Measurements from ENCODE around the gene ATAD2B. TPM values are rescaled to one million over a fixed set of nuclear protein-coding genes. Genes with fewer than 3 reads are reported as not detected.

ATAD2B gene
- total RNA-seq, 1 donor: 17.4 TPM

DNA sequence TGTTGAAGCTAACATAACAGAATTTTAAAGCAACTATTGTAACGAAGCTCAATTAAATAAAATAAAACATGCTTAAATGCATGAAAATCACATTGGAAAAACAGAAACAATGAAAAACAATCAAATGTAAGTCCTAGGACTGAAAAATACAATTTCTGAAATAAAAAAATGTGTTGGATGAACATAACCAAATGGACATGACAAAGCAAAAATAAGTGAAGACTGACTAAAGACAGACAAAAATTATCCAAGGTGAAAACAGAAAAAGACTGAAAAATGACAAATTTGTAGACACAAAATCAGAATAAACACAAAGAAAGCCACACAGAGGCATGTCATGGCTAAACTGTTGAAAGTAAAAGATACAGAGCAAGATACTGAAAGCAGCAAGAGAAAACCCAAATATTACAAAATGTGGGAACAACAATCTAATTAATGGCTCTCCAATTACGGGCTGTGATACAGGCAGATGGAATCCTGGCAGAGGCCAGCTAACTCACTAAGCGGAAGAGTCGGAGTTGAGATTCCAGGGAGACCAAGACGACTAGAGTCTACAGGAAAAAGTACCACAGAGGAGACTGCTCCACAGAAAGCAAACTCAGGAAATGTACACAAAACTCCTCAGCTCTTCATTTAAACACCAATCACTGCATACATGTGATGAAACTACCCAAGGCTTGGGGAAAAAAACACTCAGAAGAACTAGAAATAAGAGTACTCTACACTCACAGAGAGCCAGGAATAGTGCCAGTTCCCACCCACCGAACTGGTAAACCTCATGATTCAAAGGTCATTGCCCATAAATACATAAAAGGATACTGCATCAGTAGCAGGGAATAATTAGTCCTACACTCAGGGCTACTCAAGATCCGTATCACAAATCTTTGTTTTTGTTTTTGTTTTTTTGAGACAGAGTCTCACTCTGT lies 83.6 kb downstream of the ATAD2B start:
- Histone ChIP-seq H3K4me1 (ENCODE audit: insufficient read depth, low read length) (peaks cover 16% of the 10 kb centered on the region), H3K36me3 (ENCODE audit: insufficient read depth, low read length) (no peaks in the 10 kb centered on the region), H3K4me3 (ENCODE audit: insufficient read depth, low read length) (peak overlapping the region; percentile 55), H3K27me3 (ENCODE audit: insufficient read depth, low read length) (no peaks in the 10 kb centered on the region), H3K79me2 (ENCODE audit: insufficient read depth, low read length) (peaks cover 11% of the 10 kb centered on the region), H3K27ac (ENCODE audit: low read depth, low read length) (peak overlapping the region; percentile 76), H2AFZ (ENCODE audit: low read length) (peak overlapping the region; percentile 63), H3K9me3 (ENCODE audit: low read depth, low read length) (no peaks in the 10 kb centered on the region), H3K4me2 (ENCODE audit: insufficient read depth, low read length) (peak overlapping the region; percentile 83), H4K20me1 (ENCODE audit: insufficient read depth, low read length) (no peaks in the 10 kb centered on the region)
- DNase-seq (ENCODE audit: insufficient read length, low spot score, missing footprints): no peak
- no peak for TF ChIP-seq CTCF (IDR thresholded peaks at IDR 0.05; ENCODE audit: extremely low read depth, low read depth, low read length)

- H2AFZ ChIP-seq (ENCODE audit: low read length): no peak overlapping the region
- H3K9me3 ChIP-seq (ENCODE audit: low read depth, low read length): no peaks in the 10 kb centered on the region
- no peak overlapping the region for H3K4me3 ChIP-seq (ENCODE audit: insufficient read depth, low read length)
- H3K27ac ChIP-seq (ENCODE audit: low read depth, low read length): no peak overlapping the region
- no peaks in the 10 kb centered on the region for H3K27me3 ChIP-seq (ENCODE audit: insufficient read depth, low read length)
- no peak overlapping the region for H3K4me2 ChIP-seq (ENCODE audit: insufficient read depth, low read length)
- no peaks in the 10 kb centered on the region for H4K20me1 ChIP-seq (ENCODE audit: insufficient read depth, low read length)
- H3K79me2 ChIP-seq (ENCODE audit: insufficient read depth, low read length): peaks cover 9% of the 10 kb centered on the region
- H3K4me1 ChIP-seq (ENCODE audit: insufficient read depth, low read length): peaks cover 16% of the 10 kb centered on the region
- no peak for DNase-seq (ENCODE audit: insufficient read length, low spot score, missing footprints)
- no peak for TF ChIP-seq CTCF (IDR thresholded peaks at IDR 0.05; ENCODE audit: extremely low read depth, low read depth, low read length)
- H3K36me3 ChIP-seq (ENCODE audit: insufficient read depth, low read length): no peaks in the 10 kb centered on the region
These were observed 86.9 kb downstream of the ATAD2B start for GRCh38 chr2:23839919-23840578.

DNA sequence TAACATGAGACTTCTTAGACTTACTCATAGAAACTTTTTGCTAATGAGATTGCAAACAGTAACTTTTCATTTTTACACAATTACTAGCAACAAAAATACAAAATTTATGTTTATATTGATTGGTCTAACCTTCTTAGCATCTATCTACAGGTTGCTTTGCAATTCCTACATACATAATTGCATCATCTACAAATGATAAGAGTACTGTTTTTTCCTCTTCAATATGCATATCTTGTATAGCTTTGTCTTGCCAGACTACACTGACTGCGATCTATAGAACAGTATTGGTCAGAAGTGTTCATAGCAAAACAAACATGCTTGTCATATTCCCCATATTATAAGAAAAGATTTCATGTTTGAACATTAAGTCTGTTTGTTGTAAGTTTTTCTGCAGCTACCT lies 87.9 kb downstream of the ATAD2B start:
- Histone ChIP-seq H3K79me2 (ENCODE audit: insufficient read depth, low read length) (peaks cover 8% of the 10 kb centered on the region), H3K27me3 (ENCODE audit: insufficient read depth, low read length) (no peaks in the 10 kb centered on the region), H3K4me3 (ENCODE audit: insufficient read depth, low read length) (no peak overlapping the region)

More for the DNA sequence above, 87.9 kb downstream of the ATAD2B start:
- no peak for TF ChIP-seq CTCF (IDR thresholded peaks at IDR 0.05; ENCODE audit: extremely low read depth, low read depth, low read length)
- Histone ChIP-seq H4K20me1 (ENCODE audit: insufficient read depth, low read length) (no peaks in the 10 kb centered on the region), H3K9me3 (ENCODE audit: low read depth, low read length) (no peaks in the 10 kb centered on the region), H3K4me1 (ENCODE audit: insufficient read depth, low read length) (peaks cover 16% of the 10 kb centered on the region), H3K4me2 (ENCODE audit: insufficient read depth, low read length) (no peak overlapping the region), H2AFZ (ENCODE audit: low read length) (no peak overlapping the region), H3K36me3 (ENCODE audit: insufficient read depth, low read length) (no peaks in the 10 kb centered on the region), H3K27ac (ENCODE audit: low read depth, low read length) (no peak overlapping the region)
- no peak for DNase-seq (ENCODE audit: insufficient read length, low spot score, missing footprints)

Data from osteoblast (primary cell).